ENCODE data around the gene POM121. TPM values are rescaled to one million over a fixed set of nuclear protein-coding genes. Genes with fewer than 3 reads are reported as not detected.

The POM121 gene
- total and polyA plus RNA-seq, 2 experiments from 2014 or later, result 10.3 to 16.1 TPM

Small RNA genes lying within 50 kb of the gene (small RNA-seq; reads per million reads assigned to genes)
- not detected for gene RF00019

Other genes with a start within 250 kb of the POM121 start
- gene TYW1B, start 96.9 kb upstream of the POM121 start, total RNA-seq, result 1.9 TPM in 2 replicates
- gene TYW1B, start 96.9 kb upstream of the POM121 start, polyA plus RNA-seq, result 1.7 and 2.0 TPM in 2 replicates
- gene TRIM74, start 44.4 kb downstream of the POM121 start, total RNA-seq, result 0.47 and 2.4 TPM in 2 replicates
- 0.74 and 1.7 TPM in 2 replicates for gene TRIM74, start 44.4 kb downstream of the POM121 start, polyA plus RNA-seq
- 0.07 TPM in 1 of 2 replicates, not detected in the other for gene SPDYE8, start 104.7 kb downstream of the POM121 start, total RNA-seq
- gene SPDYE8, start 104.7 kb downstream of the POM121 start, polyA plus RNA-seq, result 0.17 and 0.19 TPM in 2 replicates
- 0.07 TPM in 1 of 2 replicates, not detected in the other for gene SPDYE11, start 132.8 kb downstream of the POM121 start, total RNA-seq
- gene SPDYE11, start 132.8 kb downstream of the POM121 start, polyA plus RNA-seq, result 0.38 and 0.45 TPM in 2 replicates
- gene SPDYE9, start 160.9 kb downstream of the POM121 start, total RNA-seq, result 0.07 TPM in 1 of 2 replicates, not detected in the other
- 0.19 and 0.38 TPM in 2 replicates for gene SPDYE9, start 160.9 kb downstream of the POM121 start, polyA plus RNA-seq